GM20431 (cell line): ENCODE results near the gene CFAP92.

Experiments
- in situ Hi-C: fragments of 300-500 bp; cut with MseI, MboI; formaldehyde crosslinking; loops from one replicate; pipeline ENCODE4 v1.15.0; 2020; ENCODE audit warnings: low sequenced_read_pairs; ENCODE audit not compliant: unreplicated experiment

Gene CFAP92

GRCh38 chr3:129007792-129008191 lies 13.9 kb upstream of the CFAP92 start:
- in situ Hi-C loops: no loop called here

DNA sequence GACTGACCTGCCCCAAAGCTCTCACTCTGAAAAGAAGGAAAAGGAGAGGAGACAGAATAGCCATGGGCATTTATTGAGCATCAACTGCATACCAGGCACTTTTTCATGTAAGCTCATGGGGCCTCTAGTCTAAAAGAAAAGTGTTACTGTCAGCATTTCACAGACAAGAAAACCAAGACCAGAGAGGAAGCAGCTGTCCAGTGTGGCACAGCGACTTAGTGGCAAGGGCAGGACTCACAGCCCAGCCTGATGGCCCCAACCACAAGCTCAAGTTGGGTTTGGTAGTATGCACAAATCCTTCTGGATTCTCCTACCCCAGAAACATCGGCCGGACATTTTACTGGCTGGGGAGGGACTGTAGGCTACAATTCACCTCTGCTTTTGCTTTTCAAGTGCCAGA lies 13.0 kb upstream of the CFAP92 start:
- in situ Hi-C loops: no loop called here

DNA sequence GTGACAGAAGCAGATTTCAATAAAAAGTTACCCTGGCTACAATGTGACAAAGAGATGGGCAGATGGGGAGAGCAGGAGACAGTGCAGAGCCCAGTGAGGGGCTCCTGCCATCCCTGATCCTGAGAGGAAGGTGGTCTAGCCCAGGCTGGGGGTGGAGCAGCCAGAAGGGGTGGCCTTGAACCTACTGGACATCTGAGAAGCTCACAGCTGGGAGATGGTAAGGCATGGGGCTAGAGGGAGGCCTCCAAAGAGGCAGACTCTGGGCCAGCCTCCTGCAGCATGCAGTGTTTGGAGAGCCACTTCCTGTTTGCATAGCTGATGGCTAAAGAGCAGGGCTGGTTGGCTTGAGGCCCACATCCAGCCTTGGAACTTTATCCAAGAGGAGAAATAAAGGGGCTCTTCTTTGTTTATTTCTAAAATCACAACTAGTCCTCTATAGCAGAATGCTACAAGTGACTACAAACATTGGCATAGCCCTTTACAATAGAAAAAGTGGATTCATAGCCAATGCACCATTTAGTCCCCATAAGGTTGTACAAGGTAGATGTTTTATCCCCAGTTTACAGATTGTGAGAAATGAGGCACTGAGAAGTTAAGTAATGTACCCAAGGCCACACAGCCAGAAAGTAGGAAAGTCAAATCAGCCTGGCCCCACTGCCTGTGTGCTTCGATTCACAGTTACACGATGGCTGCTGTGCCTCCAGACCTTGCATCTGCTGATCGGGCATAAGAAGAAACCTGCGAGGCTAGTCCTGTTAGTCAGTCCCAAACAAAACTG lies 11.8 kb upstream of the CFAP92 start:
- in situ Hi-C loops: no loop called here

DNA sequence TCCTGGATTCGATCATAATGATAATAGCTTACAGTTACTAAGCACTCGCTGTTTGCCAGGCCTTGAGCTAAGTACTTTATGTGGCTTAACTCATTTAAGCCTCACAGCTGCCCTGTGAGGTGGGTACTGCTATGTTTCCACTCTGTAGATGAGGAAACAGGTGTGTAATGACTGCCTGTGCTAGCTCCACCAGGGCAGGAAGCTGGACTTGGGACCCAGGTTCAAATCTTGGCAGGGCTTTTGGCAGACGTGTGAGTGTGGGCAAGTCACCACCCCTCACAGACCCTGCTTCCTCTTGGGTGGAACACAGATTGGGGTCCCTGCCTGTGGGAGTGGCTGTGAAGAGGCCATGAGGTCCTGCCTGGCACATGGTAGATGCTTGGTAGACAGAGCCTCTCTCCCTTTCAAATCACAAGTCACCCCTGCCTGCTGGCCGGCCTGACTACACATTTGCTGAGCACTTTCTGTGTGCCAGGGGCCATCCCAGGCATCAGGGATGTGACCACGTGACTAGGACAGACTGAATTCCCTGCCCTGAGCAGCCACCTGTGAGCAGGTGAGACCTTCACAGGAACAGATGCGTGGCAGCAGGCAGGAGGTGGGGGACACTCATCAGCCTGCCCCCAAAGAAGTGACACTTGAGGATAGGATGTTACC lies 10.9 kb upstream of the CFAP92 start:
- in situ Hi-C loops: no loop called here

- in situ Hi-C loops: no loop called here
These were observed 9.8 kb upstream of the CFAP92 start for GRCh38 chr3:129003578-129004112.

DNA sequence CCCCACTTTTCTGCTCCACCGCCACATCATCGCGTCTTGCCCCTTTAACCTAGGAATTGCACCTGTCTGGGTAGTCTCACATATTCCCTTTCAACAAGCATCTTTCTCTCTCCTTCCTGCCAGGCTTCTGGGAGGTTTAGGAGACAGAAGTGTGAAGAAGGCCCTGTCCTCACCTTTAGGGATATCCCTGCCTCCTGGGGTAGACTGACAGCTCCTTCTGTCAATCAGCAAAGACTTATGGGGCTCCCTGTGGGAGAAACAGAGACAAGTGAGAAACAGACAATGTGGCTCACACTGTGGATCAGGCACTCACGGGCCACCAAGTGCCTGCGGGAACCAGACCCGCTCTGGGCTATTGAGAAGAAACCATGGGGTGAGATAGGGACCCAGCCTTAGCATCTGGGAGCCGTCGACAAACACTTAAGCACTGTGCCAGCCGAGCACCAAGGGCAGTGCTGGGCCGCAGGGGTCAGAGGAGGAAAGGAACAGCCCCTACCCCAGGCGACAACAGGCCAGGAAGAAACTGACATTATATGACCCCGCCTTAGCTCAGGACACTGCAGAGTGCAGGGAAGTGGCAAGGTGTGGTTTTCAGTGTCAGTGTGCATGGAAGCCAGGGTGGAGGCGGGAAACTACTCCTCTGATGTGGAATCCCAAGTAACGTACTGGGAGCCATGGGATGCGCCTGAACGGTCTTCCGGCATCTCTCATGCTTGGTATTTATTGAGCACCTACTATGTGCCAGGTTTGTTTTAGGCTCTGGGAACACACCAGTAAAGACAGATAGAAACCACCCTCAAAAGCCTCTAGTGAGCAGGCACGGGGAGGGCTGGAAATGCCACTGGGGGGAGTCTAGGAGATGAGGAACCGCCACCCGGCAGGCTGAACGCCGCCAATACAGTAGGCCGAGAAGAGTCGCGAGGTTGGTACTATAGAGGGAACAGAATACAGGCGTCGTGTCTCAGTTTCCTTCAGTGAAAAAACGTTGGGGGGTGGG lies 9.0 kb upstream of the CFAP92 start:
- in situ Hi-C loops: no loop called here

DNA sequence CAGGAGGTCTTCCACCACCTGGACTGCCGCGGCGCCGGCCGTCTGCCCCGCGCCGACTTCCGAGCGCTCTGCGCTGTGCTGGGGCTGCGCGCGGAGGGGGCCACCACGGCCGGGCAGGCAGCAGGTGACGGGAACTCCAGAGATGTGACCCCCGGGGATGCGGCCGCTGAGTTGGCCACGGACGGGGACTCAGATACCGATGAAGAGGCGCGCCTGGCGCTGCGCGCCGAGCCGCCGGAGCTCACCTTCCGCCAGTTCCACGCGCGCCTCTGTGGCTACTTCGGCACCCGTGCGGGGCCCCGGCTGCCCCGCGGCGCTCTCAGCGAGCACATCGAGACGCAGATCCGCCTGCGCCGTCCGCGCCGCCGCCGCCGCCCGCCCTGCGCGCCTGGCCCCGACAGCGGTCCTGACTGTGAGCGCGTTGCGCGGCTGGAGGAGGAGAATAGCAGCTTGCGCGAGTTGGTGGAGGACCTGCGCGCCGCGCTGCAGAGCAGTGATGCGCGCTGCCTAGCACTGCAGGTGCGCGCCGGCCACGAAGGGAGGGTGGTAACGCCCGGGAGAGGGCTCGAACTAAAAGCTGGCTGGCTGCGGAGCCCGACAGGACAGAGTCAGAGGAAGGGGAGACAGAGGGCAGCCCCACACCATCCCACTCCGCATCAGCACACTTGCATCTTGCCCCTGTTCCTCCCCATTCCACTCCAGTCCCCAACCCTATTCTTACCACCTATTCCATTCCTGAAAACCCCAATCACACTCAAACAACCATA lies 8.1 kb upstream of the CFAP92 start:
- in situ Hi-C loops: no loop called here

- in situ Hi-C loops: no loop called here
These were observed 7.4 kb upstream of the CFAP92 start, which contains the start of gene EFCC1 for GRCh38 chr3:129001101-129001805. TSS of gene EFCC1 (plus strand) at chr3:129001304. CDS start at chr3:129001629, 325 bp downstream.

- in situ Hi-C loops: no loop called here
These were observed 6.8 kb upstream of the CFAP92 start for GRCh38 chr3:129000742-129001100.

- in situ Hi-C loops: no loop called here
These were observed 5.2 kb upstream of the CFAP92 start for GRCh38 chr3:128999102-128999501.

DNA sequence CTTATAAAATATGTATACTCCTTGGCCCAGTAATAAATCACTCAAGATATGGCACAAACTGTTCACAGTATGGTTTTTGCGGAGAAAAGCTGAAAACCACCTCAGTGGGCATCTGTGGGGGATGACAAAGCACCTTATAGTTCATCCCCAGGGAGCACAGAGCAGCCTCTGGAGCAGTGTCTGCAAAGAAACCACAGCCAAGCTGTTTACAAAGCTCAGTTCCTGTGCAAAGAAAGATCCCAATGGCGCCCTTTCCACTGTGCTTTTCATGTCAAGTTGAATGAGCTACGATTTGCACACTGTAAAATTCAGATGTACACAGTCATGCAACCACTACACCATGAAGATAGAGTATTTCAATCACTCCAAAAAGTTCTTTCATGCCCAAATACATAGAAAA lies 4.7 kb upstream of the CFAP92 start:
- in situ Hi-C loops: no loop called here

- in situ Hi-C loops: no loop called here
These were observed 3.7 kb upstream of the CFAP92 start for GRCh38 chr3:128997486-128998133.

- in situ Hi-C loops: no loop called here
These were observed 2.9 kb upstream of the CFAP92 start for GRCh38 chr3:128996726-128997125.

DNA sequence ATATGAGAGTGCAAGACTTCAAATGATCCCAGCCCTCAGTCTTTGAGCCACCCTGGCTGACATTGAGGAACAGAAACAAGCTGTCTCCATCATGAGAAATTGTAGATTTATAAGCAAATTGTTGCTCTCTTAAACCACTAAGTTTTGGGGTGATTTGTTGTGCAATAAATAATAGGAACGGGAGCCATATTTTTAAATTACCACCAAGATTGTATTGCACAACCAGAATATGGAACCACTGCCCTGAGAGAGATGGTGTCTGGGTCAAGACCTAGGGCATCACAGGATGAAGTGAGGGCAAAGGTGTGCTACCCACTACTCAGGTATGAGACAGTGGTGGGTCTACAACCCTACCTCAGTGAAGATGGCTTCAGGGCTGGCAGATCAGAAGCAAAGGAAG lies 2.3 kb upstream of the CFAP92 start:
- in situ Hi-C loops: no loop called here

GRCh38 chr3:128995737-128996136 lies 1.9 kb upstream of the CFAP92 start:
- in situ Hi-C loops: no loop called here

DNA sequence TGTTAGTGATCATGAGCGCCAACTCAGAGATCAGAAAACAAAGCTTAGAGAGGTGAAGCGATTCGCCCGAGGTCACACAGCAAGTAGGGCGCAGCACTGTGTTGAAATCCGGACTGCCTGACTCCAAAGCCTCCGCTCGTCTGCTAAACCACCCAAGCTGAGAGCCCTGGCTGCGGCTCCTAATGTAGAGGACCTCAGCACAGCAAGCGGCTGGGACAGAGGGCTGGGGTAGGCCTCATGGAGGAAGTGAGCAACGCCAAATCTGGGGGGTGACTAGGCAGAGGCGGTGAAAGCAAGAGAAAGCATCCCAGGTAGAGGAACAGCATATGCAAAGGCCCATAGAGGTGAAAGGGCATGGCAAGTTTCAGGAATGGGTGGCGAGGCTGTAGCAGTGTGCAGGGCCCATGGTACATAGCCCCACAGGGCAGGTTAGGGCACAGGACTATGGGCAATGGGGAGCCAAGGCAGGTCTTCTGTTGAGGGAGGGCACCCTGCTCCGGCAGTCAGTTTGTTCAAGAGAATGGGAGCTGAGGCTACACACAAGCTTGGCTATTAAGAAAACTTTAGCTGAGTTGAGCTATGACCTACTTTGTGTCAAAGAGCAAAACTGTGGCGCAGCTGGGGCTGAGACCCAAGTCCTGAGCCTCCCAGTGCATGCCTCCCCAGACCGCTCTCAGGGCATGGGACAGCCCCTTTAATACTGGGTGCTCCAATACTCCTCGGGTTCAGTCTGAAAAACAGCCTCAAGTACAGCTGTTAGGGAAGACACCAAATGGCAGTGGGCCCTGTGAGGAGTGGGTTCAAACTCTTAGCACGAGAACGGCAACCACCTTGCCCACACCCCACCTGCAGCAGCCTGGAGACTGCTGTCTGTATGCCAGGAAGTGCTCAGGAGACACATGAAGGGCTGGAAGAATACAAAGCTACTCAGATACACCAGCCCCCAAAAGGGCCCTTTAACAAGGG lies 988 bp upstream of the CFAP92 start:
- in situ Hi-C loops: no loop called here

DNA sequence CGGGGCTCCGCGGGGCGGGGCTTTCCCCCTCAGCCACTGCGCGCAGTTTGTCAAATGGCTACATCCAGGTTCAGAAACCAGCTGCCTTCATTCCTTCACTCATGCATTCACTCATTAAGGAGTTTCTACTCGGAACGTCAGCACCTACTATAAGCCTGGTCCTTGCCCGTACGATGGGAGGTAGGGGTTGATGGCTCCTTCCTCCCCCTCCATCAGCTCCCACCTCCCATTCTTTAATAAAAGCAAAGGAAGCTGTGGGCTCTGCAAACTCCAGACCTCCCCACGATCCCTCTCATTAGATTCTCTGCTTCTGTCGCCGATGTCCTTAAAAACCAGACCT lies 267 bp upstream of the CFAP92 start:
- in situ Hi-C loops: no loop called here
